Endothelial cell of umbilical vein (primary cell): ENCODE results near the gene DLG1. TPM values are rescaled to one million over a fixed set of nuclear protein-coding genes. Genes with fewer than 3 reads are reported as not detected.

Experiments used
- BruUV-seq: library from RNA; stranded (reverse); fragments of 400-500 nt; replicated peaks from 2 replicates; lab custom pipeline; 2021; lab: Mats Ljungman, UMichigan
- CTCF ChIA-PET: fragments of 300-600, 350-600 bp; sonication (Branson Sonifier 250); formaldehyde crosslinking; loops from one replicate; lab custom pipeline; 2021; ENCODE audit warnings: antibody characterized with exemption, inconsistent platforms; lab: Charles Lee
- POLR2A ChIA-PET: fragments of 300-600, 350-600 bp; sonication (Branson Sonifier 250); formaldehyde crosslinking; loops from one replicate; lab custom pipeline; 2021; ENCODE audit warnings: antibody characterized with exemption, inconsistent platforms; lab: Charles Lee
- DNase-seq: peaks from one replicate; pipeline ENCODE4 v3.0.0-alpha.2; 2011; ENCODE audit warnings: low read depth, low spot score
- FAIRE-seq: peaks from 2 replicates; lab custom pipeline; 2011; peaks lifted over from hg19 to GRCh38; lab: Jason Lieb, UNC
- H2AFZ ChIP-seq: 2 replicates; pipeline ENCODE4 v1.6.0; 2012; ENCODE audit warnings: low read depth, low read length, control low read depth, inconsistent platforms
- H3K27ac ChIP-seq: 2 replicates; pipeline ENCODE4 v1.5.1; 2011; ENCODE audit warnings: low read depth, mild to moderate bottlenecking, control low read depth, low read length, moderate library complexity; ENCODE audit not compliant: insufficient read depth
- H3K27me3 ChIP-seq, 2 experiments: 2 replicates each; pipeline versions ENCODE4 v1.6.0 to v1.6.1; 2011; ENCODE audit warnings: low read length in 2 of 2, mixed read lengths in 1 of 2; ENCODE audit not compliant: control insufficient read depth in 2 of 2, insufficient read depth in 2 of 2
- H3K36me3 ChIP-seq, 2 experiments: 2 replicates in 1 of 2; 3 replicates in 1 of 2; pipeline ENCODE4 v1.5.1; 2011; ENCODE audit warnings: low read length in 2 of 2, mild to moderate bottlenecking in 1 of 2, moderate library complexity in 1 of 2; ENCODE audit not compliant: control insufficient read depth in 2 of 2, insufficient read depth in 2 of 2; ENCODE audit errors: extremely low read depth in 1 of 2
- H3K4me1 ChIP-seq: 3 replicates; pipeline ENCODE4 v1.5.1; 2011; ENCODE audit warnings: mild to moderate bottlenecking, low read length; ENCODE audit not compliant: control insufficient read depth, insufficient read depth; ENCODE audit errors: extremely low read depth
- H3K4me2 ChIP-seq: 2 replicates; pipeline ENCODE4 v1.6.1; 2011; ENCODE audit warnings: low read length, control low read depth, mixed read lengths; ENCODE audit not compliant: insufficient read depth
- H3K4me3 ChIP-seq, 3 experiments: fragments of 200-600 bp in 1 of 3; sonication (generic), shearing (Covaris generic) in 1 of 3; replicated peaks in 1 of 3; 2 replicates each; pipeline ENCODE4 v1.5.1; 2011 to 2016; ENCODE audit warnings: control low read depth in 3 of 3, low read length in 3 of 3, mild to moderate bottlenecking in 2 of 3, inconsistent platforms in 1 of 3, low read depth in 1 of 3, moderate library complexity in 1 of 3; ENCODE audit not compliant: insufficient read depth in 1 of 3
- H3K79me2 ChIP-seq: 2 replicates; pipeline ENCODE4 v1.6.0; 2012; ENCODE audit warnings: low read length, inconsistent platforms; ENCODE audit not compliant: control insufficient read depth, insufficient read depth
- H3K9ac ChIP-seq: replicated peaks from 2 replicates; pipeline ENCODE3; 2011; ENCODE audit warnings: low read length, control low read depth; ENCODE audit not compliant: insufficient read depth; ENCODE audit errors: extremely low read depth
- H3K9me1 ChIP-seq: replicated peaks from 3 replicates; pipeline ENCODE4 v1.6.0; 2011; ENCODE audit warnings: mild to moderate bottlenecking, low read length; ENCODE audit not compliant: control insufficient read depth, insufficient read depth; ENCODE audit errors: extremely low read depth
- H3K9me3 ChIP-seq: replicated peaks from 2 replicates; pipeline ENCODE4 v1.5.1; 2012; ENCODE audit warnings: low read length, inconsistent platforms; ENCODE audit not compliant: control insufficient read depth, insufficient read depth
- H4K20me1 ChIP-seq: replicated peaks from 2 replicates; pipeline ENCODE3; 2011; ENCODE audit warnings: mild to moderate bottlenecking, low read length; ENCODE audit not compliant: control insufficient read depth, insufficient read depth; ENCODE audit errors: extremely low read depth
- EZH2 ChIP-seq: IDR thresholded peaks from 2 replicates; pipeline ENCODE4 v1.6.1; 2012; ENCODE audit warnings: borderline replicate concordance, low read depth, mild to moderate bottlenecking, moderate library complexity, low read length, inconsistent platforms; ENCODE audit not compliant: severe bottlenecking
- FOS ChIP-seq: IDR thresholded peaks from 2 replicates; pipeline ENCODE4 v1.6.1; 2011; ENCODE audit warnings: mild to moderate bottlenecking, low read length, moderate library complexity, borderline replicate concordance; ENCODE audit not compliant: insufficient read depth
- GATA2 ChIP-seq: IDR thresholded peaks from 2 replicates; pipeline ENCODE4 v1.7.0; 2011; ENCODE audit warnings: low read depth, mild to moderate bottlenecking, moderate library complexity, mixed read lengths, low read length; ENCODE audit not compliant: insufficient read length, insufficient read depth
- JUN ChIP-seq: IDR thresholded peaks from 2 replicates; pipeline ENCODE4 v1.6.1; 2011; ENCODE audit warnings: borderline replicate concordance, low read depth; ENCODE audit not compliant: insufficient read length, insufficient read depth
- MAX ChIP-seq: IDR thresholded peaks from 2 replicates; pipeline ENCODE4 v1.6.1; 2011; ENCODE audit not compliant: insufficient read depth, insufficient read length
- MYC ChIP-seq: IDR thresholded peaks from one replicate; pipeline ENCODE4 v1.6.1; 2011; ENCODE audit warnings: mild to moderate bottlenecking, low read depth, low read length
- POLR2A ChIP-seq: IDR thresholded peaks from 2 replicates; pipeline ENCODE4 v1.6.1; 2012; ENCODE audit warnings: low read depth, mild to moderate bottlenecking, control low read depth, low read length
- POLR2AphosphoS5 ChIP-seq: IDR thresholded peaks from 2 replicates; pipeline ENCODE4 v1.6.1; 2012; ENCODE audit warnings: low read depth, mild to moderate bottlenecking, control low read depth, low read length, moderate library complexity; ENCODE audit not compliant: insufficient read depth
- dilution Hi-C: fragments of 300-500 bp; cut with MboI; formaldehyde crosslinking; loops from one replicate; pipeline ENCODE4 v1.15.0; 2019; ENCODE audit warnings: low sequenced_read_pairs; ENCODE audit not compliant: extremely low pct_ligation_motif_present
- intact Hi-C: fragments of 100-400 bp; cut with micrococcal nuclease; formaldehyde crosslinking; loops from one replicate; pipeline ENCODE4 v1.10.0; 2022
- polyA plus RNA-seq, 4 experiments: library from polyadenylated mRNA; depleted of rRNA in 3 of 4; stranded (reverse) in 3 of 4; unstranded in 1 of 4; fragments of >200 nt; gene quantifications; 2 replicates each; pipeline versions ENCODE4 v1.2.1 to v1.2.3, GENCODE V29; 2011 to 2012; ENCODE audit warnings: missing spikeins in 1 of 4
- total RNA-seq: library from RNA; stranded (reverse); gene quantifications from 2 replicates; pipeline ENCODE4 v1.2.3, GENCODE V29; 2021
- TF ChIP-seq, protein P1 (sequence below), 2 donors: IDR thresholded peaks; 1 replicate in 1 of 2; 2 replicates in 1 of 2; pipeline ENCODE4 v1.5.1; 2011; ENCODE audit warnings: low read length in 2 of 2, mild to moderate bottlenecking in 2 of 2, moderate library complexity in 2 of 2, control low read depth in 1 of 2, inconsistent platforms in 1 of 2, low read depth in 1 of 2; ENCODE audit not compliant: insufficient read depth in 1 of 2; ENCODE audit errors: extremely low read depth in 1 of 2

Gene DLG1
- total and polyA plus RNA-seq, 2 donors (not counting 3 experiments of a cell fraction or from before 2014, with no cell fraction given), result 26.5 to 80.1 TPM

GRCh38 chr3:197104738-197105137 is 193.7 kb downstream of the DLG1 start:
- POLR2A ChIA-PET, result no interaction called here
- no peak overlapping the region for H3K4me2 ChIP-seq
- BruUV-seq, result no TSS peak

More at GRCh38 chr3:197104738-197105137, 193.7 kb downstream of the DLG1 start:
- CTCF ChIA-PET, result interaction anchor here (1.5 to 2.0 kb wide), 2 partner anchors 16 to 83 kb away, joined by 3 to 10 read pairs; no protein-coding TSS in a partner anchor
- H3K4me1 ChIP-seq, result no peaks in the 10 kb centered on the region
- intact Hi-C loops (no loop called here), dilution Hi-C loops (no loop called here)
- TF ChIP-seq EZH2 (no peak), POLR2AphosphoS5 (no peak), FOS (no peak), MAX (no peak), GATA2 (no peak), JUN (no peak), POLR2A (no peak), MYC (no peak)
- TF ChIP-seq, protein P1, sequence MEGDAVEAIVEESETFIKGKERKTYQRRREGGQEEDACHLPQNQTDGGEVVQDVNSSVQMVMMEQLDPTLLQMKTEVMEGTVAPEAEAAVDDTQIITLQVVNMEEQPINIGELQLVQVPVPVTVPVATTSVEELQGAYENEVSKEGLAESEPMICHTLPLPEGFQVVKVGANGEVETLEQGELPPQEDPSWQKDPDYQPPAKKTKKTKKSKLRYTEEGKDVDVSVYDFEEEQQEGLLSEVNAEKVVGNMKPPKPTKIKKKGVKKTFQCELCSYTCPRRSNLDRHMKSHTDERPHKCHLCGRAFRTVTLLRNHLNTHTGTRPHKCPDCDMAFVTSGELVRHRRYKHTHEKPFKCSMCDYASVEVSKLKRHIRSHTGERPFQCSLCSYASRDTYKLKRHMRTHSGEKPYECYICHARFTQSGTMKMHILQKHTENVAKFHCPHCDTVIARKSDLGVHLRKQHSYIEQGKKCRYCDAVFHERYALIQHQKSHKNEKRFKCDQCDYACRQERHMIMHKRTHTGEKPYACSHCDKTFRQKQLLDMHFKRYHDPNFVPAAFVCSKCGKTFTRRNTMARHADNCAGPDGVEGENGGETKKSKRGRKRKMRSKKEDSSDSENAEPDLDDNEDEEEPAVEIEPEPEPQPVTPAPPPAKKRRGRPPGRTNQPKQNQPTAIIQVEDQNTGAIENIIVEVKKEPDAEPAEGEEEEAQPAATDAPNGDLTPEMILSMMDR (IDR thresholded peaks at IDR 0.05; ENCODE audit: extremely low read depth in 1 of 2, insufficient read depth in 1 of 2, low read depth in 1 of 2, low read length in 2 of 2), result no peak
- H3K9me1 ChIP-seq, result no peaks in the 10 kb centered on the region
- H4K20me1 ChIP-seq, result no peaks in the 10 kb centered on the region
- H3K4me3 ChIP-seq, result no peak overlapping the region
- FAIRE-seq, result no peak
- H3K9ac ChIP-seq, result no peak overlapping the region
- no peaks in the 10 kb centered on the region for H3K27me3 ChIP-seq
- H3K27ac ChIP-seq, result no peak overlapping the region
- no peak for DNase-seq
- no peaks in the 10 kb centered on the region for H3K9me3 ChIP-seq
- no peaks in the 10 kb centered on the region for H3K79me2 ChIP-seq
- no peak overlapping the region for H2AFZ ChIP-seq
- H3K36me3 ChIP-seq, result no peaks in the 10 kb centered on the region
